ENCODE data around the gene MCUR1. TPM values are rescaled to one million over a fixed set of nuclear protein-coding genes. Genes with fewer than 3 reads are reported as not detected.
A peak's percentile ranks its signal among the peaks of the same experiment; 100 is the strongest.

The MCUR1 gene
- total and polyA plus RNA-seq, 2 of the 13 experiments (the other 11 are each of a cell fraction or from before 2014, with no cell fraction given): 8.0 to 29.6 TPM

DNA sequence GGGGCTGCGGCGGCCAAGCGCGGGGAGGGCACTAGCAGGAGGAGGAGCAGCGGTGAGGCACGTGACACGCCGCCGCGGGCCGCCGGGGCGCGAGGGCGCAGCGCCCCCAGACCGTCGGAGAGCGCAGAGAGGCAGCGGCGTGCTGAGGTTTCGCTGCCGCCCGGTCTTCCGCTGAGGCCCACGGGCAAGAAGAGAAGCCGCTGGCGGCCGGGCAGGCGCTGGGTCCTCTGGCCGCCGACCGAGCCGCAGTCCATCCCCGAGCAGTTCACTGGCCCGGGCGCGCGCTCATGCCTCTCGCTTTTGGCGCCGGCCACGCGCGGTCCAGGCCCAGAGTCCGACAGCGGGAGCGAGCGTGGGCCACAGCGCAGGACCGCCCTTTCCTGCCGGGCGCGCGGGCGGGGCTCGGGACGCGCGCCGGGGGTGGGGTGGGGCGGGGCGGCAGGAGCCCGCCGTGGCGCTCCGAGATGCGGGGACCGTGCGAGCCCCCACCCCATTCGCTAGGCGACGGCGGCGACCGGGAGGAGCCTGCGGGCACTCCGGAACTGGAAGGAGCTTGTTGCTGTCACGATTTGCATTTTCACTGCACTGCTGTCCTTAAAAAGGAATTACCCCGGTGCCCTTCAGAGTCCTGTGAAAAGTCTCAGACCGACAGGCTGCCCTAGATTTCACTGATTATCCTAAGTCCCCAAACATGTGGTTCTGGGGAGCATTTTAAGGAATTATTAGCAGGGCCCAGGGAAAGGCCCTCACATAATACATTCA is at the start of gene MCUR1 (continued):
- TF ChIP-seq MTF1 (CRISPR knock-in tag; IDR thresholded peaks at IDR 0.05): no peak
- no peak for TF ChIP-seq ZNF652 (CRISPR knock-in tag; IDR thresholded peaks at IDR 0.05; ENCODE audit: borderline replicate concordance, low read depth)
- TF ChIP-seq PPARG (CRISPR knock-in tag; conservative IDR thresholded peaks at IDR 0.05): no peak
- peak; percentile 84 for TF ChIP-seq HOXA3 (CRISPR knock-in tag; IDR thresholded peaks at IDR 0.05)
- TF ChIP-seq, protein P1, sequence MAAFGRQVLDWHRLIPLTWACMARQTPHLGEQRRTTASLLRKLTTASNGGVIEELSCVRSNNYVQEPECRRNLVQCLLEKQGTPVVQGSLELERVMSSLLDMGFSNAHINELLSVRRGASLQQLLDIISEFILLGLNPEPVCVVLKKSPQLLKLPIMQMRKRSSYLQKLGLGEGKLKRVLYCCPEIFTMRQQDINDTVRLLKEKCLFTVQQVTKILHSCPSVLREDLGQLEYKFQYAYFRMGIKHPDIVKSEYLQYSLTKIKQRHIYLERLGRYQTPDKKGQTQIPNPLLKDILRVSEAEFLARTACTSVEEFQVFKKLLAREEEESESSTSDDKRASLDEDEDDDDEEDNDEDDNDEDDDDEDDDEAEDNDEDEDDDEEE (CRISPR knock-in tag; IDR thresholded peaks at IDR 0.05): peak; percentile 92; the same call in 1 of the 2 replicates
- peak; percentile 90 for TF ChIP-seq SALL2 (CRISPR knock-in tag; IDR thresholded peaks at IDR 0.05)
- no peak; the same call in 1 of the 2 replicates for TF ChIP-seq ZNF562 (CRISPR knock-in tag; IDR thresholded peaks at IDR 0.05; ENCODE audit: borderline replicate concordance)
- TF ChIP-seq ATF7 (IDR thresholded peaks at IDR 0.05): no peak
- TF ChIP-seq ATF7 (CRISPR knock-in tag; IDR thresholded peaks at IDR 0.05): no peak
- TF ChIP-seq, protein P2, sequence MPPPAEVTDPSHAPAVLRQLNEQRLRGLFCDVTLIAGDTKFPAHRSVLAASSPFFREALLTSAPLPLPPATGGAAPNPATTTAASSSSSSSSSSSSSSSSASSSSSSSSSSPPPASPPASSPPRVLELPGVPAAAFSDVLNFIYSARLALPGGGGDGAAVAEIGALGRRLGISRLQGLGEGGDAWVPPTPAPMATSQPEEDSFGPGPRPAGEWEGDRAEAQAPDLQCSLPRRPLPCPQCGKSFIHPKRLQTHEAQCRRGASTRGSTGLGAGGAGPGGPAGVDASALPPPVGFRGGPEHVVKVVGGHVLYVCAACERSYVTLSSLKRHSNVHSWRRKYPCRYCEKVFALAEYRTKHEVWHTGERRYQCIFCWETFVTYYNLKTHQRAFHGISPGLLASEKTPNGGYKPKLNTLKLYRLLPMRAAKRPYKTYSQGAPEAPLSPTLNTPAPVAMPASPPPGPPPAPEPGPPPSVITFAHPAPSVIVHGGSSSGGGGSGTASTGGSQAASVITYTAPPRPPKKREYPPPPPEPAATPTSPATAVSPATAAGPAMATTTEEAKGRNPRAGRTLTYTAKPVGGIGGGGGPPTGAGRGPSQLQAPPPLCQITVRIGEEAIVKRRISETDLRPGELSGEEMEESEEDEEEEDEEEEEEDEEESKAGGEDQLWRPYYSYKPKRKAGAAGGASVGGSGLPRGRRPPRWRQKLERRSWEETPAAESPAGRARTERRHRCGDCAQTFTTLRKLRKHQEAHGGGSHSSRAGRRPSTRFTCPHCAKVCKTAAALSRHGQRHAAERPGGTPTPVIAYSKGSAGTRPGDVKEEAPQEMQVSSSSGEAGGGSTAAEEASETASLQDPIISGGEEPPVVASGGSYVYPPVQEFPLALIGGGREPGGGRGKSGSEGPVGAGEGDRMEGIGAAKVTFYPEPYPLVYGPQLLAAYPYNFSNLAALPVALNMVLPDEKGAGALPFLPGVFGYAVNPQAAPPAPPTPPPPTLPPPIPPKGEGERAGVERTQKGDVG (CRISPR knock-in tag; IDR thresholded peaks at IDR 0.05; ENCODE audit: borderline replicate concordance): 0 out of 2 replicates have a peak, but pooled peaks have one; percentile 41
- peak; percentile 89 for TF ChIP-seq POLR2G (IDR thresholded peaks at IDR 0.05; ENCODE audit: low read depth, low read length)
- TF ChIP-seq, protein P3, sequence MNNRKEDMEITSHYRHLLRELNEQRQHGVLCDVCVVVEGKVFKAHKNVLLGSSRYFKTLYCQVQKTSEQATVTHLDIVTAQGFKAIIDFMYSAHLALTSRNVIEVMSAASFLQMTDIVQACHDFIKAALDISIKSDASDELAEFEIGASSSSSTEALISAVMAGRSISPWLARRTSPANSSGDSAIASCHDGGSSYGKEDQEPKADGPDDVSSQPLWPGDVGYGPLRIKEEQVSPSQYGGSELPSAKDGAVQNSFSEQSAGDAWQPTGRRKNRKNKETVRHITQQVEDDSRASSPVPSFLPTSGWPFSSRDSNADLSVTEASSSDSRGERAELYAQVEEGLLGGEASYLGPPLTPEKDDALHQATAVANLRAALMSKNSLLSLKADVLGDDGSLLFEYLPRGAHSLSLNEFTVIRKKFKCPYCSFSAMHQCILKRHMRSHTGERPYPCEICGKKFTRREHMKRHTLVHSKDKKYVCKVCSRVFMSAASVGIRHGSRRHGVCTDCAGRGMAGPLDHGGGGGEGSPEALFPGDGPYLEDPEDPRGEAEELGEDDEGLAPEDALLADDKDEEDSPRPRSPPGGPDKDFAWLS (CRISPR knock-in tag; IDR thresholded peaks at IDR 0.05; ENCODE audit: borderline replicate concordance): no peak; the same call in 1 of the 2 replicates
- TF ChIP-seq ZFP36L2 (CRISPR knock-in tag; IDR thresholded peaks at IDR 0.05): no peak
- peak; percentile 93 for TF ChIP-seq HOXA5 (CRISPR knock-in tag; IDR thresholded peaks at IDR 0.05)
- TF ChIP-seq, protein P4, sequence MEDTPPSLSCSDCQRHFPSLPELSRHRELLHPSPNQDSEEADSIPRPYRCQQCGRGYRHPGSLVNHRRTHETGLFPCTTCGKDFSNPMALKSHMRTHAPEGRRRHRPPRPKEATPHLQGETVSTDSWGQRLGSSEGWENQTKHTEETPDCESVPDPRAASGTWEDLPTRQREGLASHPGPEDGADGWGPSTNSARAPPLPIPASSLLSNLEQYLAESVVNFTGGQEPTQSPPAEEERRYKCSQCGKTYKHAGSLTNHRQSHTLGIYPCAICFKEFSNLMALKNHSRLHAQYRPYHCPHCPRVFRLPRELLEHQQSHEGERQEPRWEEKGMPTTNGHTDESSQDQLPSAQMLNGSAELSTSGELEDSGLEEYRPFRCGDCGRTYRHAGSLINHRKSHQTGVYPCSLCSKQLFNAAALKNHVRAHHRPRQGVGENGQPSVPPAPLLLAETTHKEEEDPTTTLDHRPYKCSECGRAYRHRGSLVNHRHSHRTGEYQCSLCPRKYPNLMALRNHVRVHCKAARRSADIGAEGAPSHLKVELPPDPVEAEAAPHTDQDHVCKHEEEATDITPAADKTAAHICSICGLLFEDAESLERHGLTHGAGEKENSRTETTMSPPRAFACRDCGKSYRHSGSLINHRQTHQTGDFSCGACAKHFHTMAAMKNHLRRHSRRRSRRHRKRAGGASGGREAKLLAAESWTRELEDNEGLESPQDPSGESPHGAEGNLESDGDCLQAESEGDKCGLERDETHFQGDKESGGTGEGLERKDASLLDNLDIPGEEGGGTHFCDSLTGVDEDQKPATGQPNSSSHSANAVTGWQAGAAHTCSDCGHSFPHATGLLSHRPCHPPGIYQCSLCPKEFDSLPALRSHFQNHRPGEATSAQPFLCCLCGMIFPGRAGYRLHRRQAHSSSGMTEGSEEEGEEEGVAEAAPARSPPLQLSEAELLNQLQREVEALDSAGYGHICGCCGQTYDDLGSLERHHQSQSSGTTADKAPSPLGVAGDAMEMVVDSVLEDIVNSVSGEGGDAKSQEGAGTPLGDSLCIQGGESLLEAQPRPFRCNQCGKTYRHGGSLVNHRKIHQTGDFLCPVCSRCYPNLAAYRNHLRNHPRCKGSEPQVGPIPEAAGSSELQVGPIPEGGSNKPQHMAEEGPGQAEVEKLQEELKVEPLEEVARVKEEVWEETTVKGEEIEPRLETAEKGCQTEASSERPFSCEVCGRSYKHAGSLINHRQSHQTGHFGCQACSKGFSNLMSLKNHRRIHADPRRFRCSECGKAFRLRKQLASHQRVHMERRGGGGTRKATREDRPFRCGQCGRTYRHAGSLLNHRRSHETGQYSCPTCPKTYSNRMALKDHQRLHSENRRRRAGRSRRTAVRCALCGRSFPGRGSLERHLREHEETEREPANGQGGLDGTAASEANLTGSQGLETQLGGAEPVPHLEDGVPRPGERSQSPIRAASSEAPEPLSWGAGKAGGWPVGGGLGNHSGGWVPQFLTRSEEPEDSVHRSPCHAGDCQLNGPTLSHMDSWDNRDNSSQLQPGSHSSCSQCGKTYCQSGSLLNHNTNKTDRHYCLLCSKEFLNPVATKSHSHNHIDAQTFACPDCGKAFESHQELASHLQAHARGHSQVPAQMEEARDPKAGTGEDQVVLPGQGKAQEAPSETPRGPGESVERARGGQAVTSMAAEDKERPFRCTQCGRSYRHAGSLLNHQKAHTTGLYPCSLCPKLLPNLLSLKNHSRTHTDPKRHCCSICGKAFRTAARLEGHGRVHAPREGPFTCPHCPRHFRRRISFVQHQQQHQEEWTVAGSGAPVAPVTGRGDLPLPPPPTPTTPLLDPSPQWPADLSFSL (CRISPR knock-in tag; IDR thresholded peaks at IDR 0.05): no peak

Measured in HepG2 (cell line).